Epithelial cell of esophagus (primary cell): Measurements from ENCODE around the gene TGM1.

ENCODE experiments used
- DNase-seq: peaks from one replicate; pipeline ENCODE4 v3.0.0; 2010; ENCODE audit warnings: low read depth
- H3K4me3 ChIP-seq: 2 replicates; pipeline ENCODE4 v1.5.1; 2011; ENCODE audit warnings: mild to moderate bottlenecking, low read length, control low read depth
- TF ChIP-seq, protein P1 (sequence below): IDR thresholded peaks from 2 replicates; pipeline ENCODE4 v1.5.1; 2011; ENCODE audit warnings: low read depth, mild to moderate bottlenecking, low read length, control low read depth, inconsistent platforms; ENCODE audit not compliant: insufficient read depth; ENCODE audit errors: missing control alignments

The TGM1 gene

DNA sequence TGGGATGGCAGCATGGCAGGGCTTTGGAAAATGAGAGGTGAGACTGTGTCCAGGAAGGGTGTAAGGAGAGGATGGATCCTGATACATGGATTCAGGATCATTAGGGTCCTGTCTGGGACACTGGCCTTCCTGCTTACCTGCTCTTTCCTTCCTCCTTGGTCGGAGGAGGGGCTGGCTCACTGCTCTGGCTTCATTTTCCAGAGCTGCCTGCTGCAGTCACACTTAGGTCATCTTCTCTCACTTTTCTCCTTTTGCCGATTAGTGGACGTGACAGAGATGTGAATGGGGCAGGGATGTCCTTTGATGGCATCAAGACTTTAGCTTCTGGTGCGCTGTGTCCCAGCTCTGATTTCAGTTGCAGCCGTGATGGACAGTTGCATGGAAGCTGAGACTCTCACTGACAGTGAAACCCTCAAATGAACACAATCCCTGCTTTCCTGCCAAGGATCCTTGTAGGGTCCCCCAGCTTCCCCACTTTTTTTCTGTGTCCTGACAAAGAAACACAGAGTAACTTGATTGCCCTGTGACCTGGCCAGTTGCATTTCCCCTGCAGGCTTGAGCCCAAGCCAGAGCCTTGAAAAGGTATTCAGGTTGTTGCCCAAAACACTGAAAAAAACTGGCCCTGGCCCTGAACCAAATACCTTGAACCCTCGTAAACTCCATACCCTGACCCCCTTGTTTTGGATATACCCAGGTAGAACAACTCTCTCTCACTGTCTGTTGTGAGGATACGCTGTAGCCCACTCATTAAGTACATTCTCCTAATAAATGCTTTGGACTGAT, 45.6 kb upstream of the TGM1 start:
- TF ChIP-seq, protein P1, sequence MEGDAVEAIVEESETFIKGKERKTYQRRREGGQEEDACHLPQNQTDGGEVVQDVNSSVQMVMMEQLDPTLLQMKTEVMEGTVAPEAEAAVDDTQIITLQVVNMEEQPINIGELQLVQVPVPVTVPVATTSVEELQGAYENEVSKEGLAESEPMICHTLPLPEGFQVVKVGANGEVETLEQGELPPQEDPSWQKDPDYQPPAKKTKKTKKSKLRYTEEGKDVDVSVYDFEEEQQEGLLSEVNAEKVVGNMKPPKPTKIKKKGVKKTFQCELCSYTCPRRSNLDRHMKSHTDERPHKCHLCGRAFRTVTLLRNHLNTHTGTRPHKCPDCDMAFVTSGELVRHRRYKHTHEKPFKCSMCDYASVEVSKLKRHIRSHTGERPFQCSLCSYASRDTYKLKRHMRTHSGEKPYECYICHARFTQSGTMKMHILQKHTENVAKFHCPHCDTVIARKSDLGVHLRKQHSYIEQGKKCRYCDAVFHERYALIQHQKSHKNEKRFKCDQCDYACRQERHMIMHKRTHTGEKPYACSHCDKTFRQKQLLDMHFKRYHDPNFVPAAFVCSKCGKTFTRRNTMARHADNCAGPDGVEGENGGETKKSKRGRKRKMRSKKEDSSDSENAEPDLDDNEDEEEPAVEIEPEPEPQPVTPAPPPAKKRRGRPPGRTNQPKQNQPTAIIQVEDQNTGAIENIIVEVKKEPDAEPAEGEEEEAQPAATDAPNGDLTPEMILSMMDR = no peak
- H3K4me3 ChIP-seq = no peak overlapping the region
- DNase-seq = no peak

DNA sequence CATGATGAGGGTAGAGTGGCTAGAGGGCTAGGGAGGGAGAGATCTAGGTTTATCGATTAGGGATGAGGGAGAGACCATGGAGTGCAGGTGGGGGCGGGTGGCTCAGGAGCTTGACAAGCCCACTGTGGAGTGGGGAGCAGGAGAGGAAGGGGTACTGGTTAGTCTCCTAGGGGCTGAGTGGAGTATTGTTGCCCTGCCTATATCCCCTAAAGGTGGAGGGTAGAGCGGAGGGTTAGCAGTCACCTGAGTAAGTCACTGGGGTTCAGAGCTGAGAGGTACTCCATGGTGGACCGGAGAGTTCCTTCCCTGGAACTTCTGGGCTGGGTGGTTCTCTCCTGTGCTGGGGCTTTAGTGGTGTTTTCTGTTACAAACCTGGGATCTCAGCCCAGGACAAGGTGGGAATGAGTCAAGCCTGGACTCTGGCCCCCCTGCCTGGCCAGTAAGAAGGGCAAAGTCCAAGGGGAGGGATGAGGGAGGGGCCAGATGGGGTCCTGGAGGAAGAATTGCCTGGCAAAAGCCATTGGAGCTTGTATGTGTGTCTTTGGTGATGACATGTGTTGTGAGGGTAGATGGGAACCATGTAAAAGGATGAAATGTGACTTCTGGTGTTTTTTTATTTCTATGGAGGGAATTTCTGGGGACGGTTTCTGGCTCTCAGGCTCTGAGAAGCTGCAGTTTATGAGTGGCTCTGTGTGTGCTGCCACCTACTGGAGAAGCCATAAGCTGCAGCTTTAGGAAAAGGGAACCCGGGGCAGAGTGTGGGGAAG, 44.8 kb upstream of the TGM1 start, which contains the start of gene CIDEB:
Gene CIDEB, minus strand, starts transcription at position 403 of the 767 bp plus-strand sequence. Its CDS starts 119 bp downstream, at position 284.
- TF ChIP-seq, protein P1 = peak; percentile 98
- DNase-seq = peak; percentile 59
- no peak within 1 kb of the TSS for H3K4me3 ChIP-seq

DNA sequence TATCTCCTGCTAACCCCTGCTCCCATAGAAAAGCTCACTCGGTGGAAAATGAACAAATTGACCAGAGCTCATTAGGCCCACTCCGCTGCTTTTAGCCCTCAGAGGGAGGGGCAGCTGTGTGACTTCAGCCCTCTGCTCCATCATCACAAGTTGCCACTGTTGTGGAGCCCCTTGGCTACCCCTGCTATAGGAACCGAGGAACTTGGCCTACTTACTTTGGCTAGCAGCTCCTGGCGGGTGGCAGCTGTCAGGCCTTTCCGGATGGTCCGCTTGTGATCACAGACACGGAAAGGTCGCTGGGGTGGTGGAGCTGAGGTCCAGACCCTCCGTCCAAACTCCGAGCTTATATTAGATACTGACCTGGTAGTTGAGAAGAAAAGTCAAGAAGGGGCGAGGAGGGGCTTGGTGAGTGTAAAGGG, 44.2 kb upstream of the TGM1 start:
- no peak for DNase-seq
- H3K4me3 ChIP-seq = no peak overlapping the region
- TF ChIP-seq, protein P1 = no peak

DNA sequence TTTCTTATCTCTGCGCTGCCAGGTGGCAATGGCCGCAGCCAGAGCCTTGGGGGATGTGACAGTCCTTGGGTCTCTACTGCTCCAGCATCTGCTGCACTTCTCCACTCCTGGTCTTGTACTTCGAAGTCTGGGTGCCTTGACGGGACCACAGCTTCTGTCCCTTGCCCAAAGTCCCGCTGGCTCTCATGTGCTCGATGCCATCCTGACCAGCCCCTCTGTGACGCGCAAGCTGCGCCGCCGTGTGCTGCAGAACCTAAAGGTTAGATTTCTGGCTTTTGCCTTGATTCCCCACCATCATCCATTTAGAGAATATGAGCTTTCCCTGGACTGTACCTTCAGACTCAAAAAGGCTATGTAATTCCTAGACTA, 41.0 kb upstream of the TGM1 start:
- H3K4me3 ChIP-seq = no peak overlapping the region
- no peak for DNase-seq
- TF ChIP-seq, protein P1 = no peak

DNA sequence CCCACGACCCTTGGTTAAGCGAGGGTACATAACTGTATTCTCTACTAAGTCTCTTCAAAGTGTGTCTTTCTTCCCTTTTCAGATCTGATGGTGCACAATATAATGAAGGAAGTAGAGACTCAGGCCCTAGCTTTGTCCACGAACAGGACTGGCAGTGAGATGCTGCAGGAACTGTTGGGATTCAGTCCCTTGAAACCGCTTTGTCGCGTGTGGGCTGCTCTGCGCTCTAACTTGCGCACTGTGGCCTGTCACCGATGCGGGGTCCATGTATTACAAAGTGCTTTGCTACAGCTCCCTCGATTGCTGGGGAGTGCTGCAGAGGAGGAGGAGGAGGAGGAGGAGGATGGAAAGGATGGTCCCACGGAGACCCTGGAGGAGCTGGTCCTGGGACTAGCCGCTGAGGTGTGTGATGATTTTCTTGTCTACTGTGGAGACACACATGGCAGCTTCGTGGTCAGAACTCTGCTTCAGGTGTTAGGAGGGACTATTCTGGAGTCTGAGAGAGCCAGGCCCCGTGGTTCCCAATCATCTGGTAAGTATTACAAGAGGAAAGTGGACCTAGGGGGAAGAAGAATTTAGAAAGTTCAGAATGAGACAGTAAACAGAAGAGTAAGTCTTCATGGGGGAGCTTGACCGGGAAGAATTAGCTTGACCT, 37.5 kb upstream of the TGM1 start:
- peak overlapping the region; percentile 79 for H3K4me3 ChIP-seq
- DNase-seq = no peak
- TF ChIP-seq, protein P1 = no peak

DNA sequence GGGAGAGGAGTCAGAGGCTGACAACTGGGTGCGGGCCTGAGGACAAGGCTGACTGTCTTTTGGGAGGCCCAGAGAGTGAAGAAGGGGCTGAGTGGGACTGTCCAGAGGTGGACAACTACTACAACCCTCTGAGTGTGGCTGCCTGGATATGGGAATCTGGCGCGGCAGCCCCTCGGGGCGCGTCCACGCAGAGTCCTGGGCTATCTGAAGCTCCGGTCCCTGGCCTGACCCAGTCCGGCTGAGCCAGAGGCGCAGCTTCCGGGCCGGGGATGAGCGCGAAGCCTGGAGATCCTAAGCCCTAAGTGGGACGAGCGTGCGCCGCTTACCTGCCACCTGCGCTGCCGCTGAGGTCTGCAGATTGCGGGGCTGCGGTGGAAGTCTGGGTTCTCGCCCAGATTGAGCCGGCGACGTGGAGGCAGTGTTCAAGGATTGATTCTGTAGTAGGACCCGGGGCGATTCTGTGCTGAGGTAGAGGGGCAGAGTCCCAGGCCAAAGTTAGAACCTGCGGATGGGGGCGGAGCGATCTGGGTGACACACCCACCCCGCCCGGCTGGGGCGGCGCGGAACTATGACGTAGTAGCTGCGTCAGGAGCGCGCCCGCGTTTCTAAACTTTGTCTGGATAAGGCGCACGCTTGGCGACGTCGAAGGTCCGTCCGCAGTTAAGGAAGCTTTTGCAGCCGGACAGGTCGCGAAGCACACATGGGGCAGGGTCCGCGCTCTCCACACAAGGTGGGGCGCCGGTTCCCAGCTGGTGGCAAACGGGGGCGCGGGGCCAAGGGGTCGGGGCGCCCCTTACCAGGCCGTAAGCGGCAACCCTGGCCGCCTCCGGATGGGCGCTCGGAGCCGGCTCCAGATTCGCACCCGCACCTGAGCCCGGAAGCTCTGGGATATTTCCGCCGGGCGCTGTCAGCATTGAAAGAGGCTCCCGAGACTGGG, 36.5 kb upstream of the TGM1 start, which contains the start of the genes DHRS1 and NOP9:
Gene DHRS1, minus strand, starts transcription at position 526 of the 937 bp plus-strand sequence. CDS start 674 bp downstream, outside the sequence.
Gene NOP9, plus strand, starts transcription at position 596 of the 937 bp plus-strand sequence. Its CDS starts 105 bp downstream, at position 701.
- TF ChIP-seq, protein P1 = no peak
- DNase-seq = peak; percentile 95
- peak within 1 kb of the TSS; percentile 79 for H3K4me3 ChIP-seq
